GM18511 (cell line): Measurements from ENCODE around the gene IVD.

Experiments
- ATAC-seq: cut with Tn5 transposase; IDR thresholded peaks from one replicate; pipeline ENCODE4 v1.9.1; 2021; ENCODE audit warnings: mild to moderate bottlenecking, moderate library complexity; ENCODE audit not compliant: unreplicated experiment

Gene IVD

DNA sequence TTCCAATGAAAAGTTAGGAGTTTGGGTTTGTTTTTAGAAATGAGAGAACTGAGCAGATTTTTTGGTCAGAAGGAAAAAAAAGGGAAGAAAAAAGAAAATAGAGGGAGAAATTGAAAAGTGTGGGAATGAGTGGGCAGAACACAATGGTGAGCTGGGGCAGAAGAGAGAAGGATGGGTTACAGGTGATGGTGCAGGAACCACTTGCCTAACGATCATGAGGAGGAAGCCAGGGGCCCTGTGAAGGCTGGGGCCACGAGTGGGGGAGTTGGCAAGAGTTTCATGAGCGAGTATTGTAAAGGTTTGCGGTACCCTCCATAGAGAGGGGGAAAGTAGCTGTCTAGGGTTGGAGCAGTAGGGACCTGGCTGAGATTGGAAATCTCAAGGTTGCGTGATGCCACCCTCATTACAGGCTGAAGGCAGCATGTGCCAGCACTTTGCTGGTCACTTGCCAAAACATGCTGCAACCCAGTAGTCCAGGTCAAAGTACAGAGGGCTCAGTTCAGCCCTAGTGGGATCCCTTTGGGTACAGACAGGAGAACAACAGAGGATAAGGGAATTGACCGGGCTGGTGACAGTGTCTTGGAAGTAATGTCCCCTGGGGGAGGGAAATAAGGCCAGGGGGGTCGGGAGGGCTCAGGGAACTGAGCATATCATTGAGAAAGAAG lies 6.6 kb downstream of the IVD start:
- ATAC-seq: no peak

DNA sequence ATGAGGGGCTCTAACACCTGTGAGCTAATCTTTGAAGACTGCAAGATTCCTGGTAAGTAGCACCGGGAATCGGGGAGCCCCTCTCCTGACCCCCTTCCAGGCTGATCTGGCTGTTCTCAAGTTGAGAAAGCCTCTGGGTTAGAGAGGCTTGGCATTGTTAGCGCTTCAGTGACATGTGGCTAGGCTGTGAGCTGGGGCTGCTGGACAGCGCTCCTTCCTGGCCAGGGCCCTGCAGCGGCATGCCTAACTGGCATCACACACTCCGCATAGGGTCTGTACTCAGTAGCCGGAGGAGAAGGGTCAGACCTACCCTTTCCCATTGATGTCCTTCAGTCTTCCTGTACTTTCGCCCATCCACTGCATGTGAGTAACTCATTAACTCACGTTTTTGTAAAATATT lies 7.4 kb downstream of the IVD start:
- ATAC-seq: no peak

DNA sequence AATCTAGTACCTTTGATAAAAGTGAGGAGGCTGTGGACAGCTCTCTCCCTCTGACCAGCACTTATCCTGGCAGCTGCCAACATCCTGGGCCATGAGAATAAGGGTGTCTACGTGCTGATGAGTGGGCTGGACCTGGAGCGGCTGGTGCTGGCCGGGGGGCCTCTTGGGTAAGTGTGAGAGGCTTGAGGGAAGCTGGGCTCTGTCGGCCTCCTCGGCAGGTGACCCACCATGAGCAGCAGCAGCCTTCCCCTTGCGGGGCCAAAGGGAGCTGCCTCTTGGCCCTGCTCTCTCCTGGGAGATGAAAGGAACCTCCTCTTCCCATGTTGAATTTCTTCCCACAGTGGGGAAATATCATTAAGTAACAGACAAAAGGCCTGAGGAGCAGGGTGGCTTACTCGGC lies 9.2 kb downstream of the IVD start:
- ATAC-seq: no peak

DNA sequence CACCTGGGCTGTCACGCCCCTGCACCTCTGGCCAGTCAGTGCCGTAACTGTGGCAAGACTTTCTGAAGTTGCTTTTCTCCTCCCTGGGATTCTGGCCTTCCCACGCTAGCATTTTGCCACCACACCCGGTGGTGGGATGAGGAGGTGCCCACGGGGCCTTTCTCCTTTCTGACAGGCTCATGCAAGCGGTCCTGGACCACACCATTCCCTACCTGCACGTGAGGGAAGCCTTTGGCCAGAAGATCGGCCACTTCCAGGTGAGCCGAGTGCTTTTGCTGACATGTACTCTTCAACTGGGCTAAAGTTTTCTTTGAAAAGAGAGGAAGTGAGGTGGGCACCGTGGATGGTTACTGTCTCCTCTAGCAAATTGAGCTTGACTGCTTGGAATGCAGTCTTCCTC lies 9.6 kb downstream of the IVD start:
- ATAC-seq: no peak

DNA sequence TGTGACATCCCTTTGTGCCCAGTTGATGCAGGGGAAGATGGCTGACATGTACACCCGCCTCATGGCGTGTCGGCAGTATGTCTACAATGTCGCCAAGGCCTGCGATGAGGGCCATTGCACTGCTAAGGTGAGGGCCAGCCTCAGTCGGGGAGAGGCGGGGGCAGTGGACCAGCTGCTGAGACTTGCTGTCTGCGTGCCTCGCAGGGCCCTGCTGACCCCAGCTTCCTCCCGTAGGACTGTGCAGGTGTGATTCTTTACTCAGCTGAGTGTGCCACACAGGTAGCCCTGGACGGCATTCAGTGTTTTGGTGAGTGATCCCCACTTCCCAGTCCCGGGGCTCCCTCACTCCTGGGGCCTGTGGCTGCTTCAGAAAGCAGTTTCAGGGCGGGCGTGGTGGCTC lies 10.5 kb downstream of the IVD start:
- ATAC-seq: no peak

DNA sequence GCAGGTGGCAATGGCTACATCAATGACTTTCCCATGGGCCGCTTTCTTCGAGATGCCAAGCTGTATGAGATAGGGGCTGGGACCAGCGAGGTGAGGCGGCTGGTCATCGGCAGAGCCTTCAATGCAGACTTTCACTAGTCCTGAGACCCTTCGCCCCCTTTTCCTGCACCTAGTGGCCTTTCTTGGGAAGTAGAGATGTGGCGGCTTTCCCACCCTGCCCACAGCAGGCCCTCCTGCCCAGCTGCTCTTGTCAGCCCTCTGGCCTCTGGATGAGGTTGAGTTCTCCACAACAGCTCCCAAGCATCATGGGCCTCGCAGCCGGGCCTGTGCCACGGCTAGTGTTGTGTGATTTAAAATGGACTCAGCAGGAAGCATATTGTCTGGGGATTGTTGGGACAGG lies 12.5 kb downstream of the IVD start:
- ATAC-seq: no peak

DNA sequence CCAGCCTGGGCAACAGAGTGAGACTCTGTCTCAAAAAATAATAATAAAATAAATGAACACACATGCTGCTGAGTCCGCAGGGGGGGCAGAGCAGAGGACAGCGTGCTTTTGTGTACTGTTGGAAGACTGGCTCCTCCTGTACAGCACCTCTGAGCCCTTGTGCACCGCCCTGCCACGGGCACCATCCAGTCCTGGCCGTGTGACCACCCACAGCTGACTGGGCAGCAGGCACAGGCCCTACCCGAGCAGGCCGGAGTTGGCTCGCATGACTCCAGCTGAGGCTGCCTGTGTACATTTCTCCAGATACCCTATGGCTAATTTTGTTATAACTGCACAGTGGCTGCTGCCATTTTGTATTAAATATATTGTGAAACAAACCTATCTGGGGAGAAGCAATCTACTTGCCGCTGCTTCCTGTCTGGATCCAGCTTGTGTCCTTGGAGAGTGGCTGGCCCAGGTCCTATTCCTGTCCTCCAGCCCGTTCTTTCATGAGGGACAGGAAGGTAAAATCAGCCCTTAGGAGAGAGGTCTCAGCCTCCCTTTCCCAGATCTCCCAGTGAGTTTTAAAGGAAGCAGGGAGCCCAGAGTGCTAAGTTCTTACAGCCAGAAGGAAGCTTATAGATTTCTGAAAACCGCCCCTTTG lies 14.6 kb downstream of the IVD start:
- ATAC-seq: no peak

DNA sequence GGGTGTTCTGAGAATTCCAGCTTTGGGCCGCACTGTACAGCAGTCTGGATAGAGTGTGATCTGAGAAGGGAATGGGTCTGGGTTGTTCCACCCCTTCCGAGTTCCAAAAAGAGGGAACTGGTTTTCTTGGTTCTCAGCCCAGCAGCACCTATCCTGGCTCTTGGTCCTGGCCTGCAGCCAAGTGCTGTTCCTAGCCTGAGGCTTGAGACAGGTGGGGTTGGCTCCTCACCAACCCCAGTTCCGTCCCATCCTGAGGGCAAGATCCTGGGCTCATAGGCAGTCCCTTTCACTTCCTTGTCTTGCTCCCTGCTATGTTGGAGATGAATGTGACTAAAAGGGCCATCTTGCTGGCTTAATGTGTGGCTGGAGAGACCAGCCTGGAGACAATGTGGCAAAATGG lies 15.2 kb downstream of the IVD start:
- no peak for ATAC-seq

DNA sequence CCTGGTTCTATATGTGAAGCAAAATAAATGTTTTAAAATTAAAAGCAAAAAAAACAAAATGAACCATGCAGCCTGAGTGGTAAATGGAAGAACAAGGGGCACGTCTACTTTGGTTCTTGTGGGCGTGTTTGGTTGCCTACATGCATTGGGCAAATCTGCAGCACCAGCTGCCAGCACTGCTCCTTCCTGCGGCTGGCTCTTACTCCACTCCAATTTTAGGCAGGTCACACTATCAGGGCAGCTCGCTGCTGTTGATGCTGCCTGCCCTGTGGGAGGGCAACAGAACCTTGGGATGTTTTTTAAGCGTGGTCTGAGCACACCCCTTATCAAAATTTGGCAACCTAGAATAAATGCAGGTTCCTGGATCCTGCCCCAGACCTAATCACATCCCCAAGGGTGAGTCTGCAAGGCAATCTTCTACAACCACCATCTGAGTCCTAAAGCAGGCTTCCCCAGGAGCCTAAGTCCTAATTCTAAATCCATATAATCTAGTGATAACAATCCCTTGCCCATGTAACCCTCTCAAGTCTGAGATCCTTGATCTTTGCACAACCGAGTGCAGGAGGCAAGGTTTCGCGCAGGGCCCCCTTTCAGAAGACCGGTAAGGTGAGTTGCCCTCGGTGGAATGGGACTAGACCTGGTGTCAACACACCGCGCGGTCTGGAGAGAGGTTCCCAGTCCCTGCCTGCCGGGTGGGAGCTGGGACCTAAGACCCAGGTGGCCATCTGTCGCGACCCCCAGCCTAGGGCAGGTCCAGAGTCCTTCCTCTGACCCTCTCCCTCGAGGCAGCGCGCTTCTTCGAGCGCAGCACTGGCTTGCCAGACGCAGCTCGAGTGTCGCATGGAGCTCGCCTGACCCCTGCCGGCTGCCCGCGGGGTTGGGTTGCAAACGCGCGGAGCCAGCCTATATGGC lies 15.9 kb downstream of the IVD start:
- ATAC-seq: peak; percentile 86

DNA sequence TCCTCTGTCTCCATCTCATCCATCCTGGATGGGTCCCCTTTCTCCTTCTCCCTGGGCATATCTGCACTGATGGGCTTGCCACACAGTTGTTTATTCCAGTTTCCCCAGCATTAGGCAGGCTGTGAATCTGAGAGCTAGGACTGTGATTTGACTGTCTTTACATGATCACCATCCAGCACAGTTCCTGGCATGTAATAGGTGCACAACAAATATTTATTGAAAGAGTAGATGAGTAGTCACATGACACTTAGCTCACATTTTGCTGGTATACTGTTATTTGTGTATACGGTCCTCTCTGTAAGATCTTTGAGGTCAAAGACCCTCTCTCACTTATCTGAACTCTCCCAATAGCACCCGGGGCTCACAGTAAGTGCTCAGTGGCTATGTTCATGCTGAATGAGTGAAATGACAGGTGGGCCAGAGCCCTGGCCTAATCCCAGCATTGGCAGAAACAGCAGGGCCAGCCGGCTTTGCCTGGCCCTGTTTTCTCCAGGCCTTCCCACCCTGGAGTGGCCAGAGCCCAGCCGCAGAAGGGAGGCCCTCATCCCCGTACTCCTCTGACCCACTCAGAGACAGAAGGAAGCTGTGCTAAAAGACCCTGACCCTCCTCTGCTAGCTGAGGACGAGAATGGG lies 19.0 kb downstream of the IVD start:
- no peak for ATAC-seq

DNA sequence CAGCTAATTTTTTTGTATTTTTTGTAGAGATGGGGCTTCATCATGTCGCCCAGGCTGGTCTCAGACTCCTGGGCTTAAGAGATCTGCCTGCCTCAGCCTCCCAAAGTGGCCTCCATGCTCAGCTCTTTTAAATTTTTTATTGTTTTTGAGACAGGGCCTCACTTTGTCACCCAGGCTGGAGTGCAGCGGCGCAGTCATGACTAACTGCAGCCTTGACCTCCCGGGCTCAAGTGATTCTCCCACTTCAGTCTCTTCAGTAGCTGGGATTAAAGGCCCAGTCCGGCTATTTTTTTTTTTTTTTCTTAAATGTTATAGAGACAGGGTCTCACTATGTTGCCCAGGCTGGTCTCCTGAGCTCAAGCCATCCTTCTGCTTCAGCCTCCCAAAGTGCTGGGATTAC lies 20.1 kb downstream of the IVD start:
- no peak for ATAC-seq

DNA sequence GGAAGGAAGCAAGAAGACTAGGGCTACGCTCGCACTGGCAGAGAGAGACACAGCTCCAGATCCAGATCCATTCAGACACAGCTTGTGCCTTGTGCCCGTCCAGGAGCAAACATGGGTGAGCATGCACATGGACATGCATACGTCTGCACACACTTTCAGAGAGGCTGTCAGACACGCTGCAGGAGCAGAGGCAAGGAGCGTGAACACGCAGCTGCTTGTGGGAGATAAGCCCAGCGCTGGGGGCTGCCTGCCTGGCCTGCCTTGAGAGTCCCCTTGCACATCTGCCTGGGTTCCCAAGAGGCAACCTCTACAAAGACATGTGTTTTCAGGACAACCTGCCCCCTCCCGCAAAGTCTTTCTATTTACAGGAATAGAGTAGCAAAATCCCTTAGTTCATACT lies 21.6 kb downstream of the IVD start:
- ATAC-seq: no peak

DNA sequence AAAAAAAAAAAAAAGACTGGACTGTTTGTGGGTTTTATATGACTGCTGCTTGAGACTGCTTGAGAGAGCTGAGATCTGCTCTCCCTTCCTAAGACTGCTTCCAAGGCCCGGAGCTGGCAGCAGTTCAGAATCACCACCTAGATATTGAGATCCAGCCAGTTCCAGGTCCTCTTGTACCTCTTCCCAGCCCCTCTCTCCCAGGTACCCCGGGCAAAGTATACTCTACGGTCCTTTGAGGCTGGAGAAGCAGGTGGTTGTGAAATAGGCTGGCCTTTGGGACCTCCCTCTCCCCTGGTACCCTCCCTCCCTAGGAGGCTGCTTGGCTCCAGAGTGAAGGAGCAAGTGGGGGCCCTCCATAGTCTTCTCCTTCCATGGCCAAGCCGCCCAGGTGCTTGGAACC lies 22.6 kb downstream of the IVD start:
- ATAC-seq: no peak

DNA sequence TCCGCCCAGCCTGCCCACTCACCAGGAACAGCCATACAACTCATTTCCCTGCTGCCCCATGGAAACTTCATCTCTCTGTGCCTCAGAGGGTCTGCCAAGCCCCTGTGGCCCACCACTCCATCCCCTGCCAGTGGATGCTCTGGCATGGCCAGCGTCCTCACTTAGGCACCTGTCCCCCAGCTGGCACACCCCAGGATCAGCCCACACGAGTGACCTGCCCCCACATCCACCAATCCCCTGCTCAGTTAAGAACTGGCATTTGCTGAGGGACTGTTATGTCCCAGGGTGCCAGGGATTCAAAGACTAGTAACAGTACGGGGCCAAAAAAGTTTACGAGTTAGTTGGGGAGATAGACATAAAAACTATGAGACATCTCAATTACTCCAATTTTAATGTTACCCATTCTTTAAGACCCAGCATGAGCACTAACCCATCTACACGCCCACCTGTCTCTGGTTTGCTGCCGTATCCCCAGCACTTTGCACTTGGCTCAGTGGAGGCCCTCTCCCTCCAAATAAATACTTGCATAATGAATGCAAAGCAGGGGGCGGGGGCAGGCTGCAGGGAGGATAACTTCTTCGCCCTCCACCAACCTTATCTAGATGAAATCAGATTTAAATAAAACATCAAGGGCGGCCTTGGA lies 23.6 kb downstream of the IVD start:
- ATAC-seq: no peak

DNA sequence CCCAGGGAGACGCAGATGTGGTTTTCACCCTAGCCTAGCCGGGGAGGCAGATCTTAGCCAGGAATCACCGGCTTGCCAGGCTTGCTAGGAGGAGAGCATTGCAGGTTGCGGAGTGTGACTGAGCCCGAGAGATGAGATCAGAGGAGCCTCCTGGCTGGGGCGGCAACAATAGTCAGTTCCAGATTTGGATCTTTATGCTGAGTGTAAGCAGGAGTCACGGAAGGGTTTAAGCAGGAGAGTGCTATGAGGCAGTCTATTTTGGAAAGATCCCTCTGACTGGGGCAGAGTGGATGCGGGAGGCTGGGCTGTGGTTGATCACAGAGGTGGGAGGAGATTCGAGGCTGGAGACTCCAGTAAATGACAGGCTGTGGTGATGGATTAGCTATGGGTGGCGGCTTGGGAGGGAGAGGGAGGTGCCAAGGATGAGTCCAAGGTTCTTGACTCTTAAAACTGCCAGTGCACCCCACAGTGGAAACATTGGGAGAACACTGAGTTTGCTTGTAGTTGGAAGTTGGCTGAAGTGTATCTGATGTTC lies 24.7 kb downstream of the IVD start:
- ATAC-seq: no peak

DNA sequence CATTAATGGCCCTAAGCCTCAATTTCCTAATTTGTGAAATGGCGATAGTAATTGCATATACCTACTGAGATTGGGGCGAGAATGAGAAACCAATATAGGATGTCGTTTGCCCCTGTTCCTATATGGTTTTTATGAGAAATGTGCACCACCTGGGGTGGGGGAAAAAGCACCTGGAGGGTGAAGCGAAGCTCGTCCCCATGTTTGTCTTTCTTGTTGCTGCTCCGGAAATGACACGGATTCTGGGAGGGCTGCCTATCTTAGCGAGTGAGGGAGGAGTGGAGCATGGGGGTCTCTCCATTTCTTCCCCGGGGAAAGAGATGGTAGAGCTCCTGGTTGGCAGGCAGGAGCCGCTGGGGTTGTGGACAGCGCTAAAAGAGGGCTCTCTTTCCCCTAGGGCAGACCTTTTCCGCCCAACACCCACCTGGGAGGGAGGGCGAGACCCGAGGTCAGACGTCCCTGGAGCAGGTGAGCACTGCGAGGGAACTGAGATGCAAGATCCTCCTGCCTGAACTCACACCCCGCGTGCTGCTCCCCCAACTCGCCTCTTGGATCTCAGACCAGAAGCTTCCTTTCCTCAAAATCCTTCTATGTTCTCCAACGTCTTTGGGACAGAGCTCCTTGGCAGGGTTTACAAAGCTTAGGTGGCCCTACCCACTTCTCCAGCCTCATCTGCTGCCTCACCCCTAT lies 29.6 kb downstream of the IVD start:
- ATAC-seq: no peak

DNA sequence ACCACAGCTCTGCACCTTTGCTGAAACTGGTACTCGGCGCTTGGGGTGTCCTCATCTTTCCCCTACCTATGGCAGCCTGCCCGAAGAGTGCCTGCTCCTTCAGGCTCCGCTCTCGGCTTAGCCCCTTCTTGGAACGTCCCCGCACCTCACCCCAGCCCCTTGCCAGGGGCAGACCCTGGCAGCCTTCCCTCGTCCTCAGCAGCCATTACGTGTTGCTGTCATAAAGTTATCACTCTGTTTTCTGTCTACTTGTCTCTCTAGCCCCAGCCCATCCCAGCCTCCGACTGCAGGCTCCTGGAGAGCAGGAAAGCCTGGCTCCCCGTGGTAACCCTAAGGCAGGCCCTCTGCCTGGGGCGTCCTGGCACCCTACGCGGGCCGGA lies 30.1 kb downstream of the IVD start:
- ATAC-seq: no peak

DNA sequence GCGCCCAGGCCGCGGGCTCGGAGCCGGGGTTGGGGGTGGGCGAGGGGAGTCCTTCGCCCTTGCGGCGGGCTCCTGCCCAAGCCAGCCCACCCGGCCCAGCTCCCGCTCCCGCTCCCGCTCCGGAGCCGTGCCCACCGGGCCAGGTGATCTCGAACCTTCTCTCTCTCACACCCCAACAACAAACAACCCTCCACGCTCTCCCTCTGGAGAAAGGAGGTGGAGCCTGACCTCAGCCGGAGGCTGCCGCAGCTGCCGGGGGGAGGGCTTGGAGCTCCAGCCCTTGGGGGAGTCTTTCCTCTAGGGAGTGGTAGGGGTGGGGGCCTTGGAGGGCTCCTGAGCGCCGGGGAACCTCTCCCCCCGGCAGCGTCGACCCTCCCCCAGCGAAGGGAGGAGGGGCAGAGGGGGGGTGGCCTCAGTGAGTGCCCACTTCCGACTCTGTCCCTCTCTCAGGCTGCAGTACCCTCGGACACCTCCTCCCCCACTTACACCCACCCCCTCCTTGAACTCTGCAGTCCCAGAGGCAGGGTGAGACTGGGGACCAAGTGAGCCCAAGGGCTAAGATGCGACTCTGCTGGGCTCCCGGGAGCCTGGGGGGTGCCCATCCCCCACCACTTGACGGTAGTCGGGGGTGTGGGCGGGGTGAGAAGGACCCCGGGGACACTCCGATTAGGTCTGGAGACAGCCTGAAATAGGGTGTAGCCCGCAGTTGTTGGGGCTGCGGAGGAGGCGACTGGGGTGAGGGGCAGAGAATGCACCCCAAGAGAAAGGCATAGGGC lies 30.7 kb downstream of the IVD start:
- no peak for ATAC-seq
